K562 (cell line): ENCODE results near the gene PPP1R37. TPM values are rescaled to one million over a fixed set of nuclear protein-coding genes. Genes with fewer than 3 reads are reported as not detected.

Source experiments
- BACH1 ChIP-seq: fragments of 200-800 bp; sonication (Bioruptor generic); IDR thresholded peaks from 2 replicates; pipeline ENCODE4 v1.6.1; 2016; ENCODE audit warnings: missing genetic modification characterization, missing compliant biosample characterization
- MBD1 ChIP-seq: fragments of 250-450 bp; sonication (Bioruptor Pico); IDR thresholded peaks from 2 replicates; pipeline ENCODE4 v1.8.0; 2022; ENCODE audit warnings: inconsistent platforms
- MLLT1 ChIP-seq, 2 experiments: fragments of 450-650 bp; IDR thresholded peaks; 2 replicates each; pipeline ENCODE4 v1.6.1; 2016
- MYBL2 ChIP-seq, 2 experiments: fragments of 450-650 bp in 1 of 2; sonication (generic) in 1 of 2; formaldehyde crosslinking in 1 of 2; IDR thresholded peaks; 2 replicates each; pipeline versions ENCODE4 v1.6.1 to v1.8.1; 2017 to 2022; ENCODE audit warnings: borderline replicate concordance in 1 of 2, inconsistent platforms in 1 of 2, low read depth in 1 of 2, mild to moderate bottlenecking in 1 of 2, missing genetic modification reagents in 1 of 2, moderate library complexity in 1 of 2
- NFYB ChIP-seq: IDR thresholded peaks from 2 replicates; pipeline ENCODE4 v1.6.1; 2011; ENCODE audit warnings: mild to moderate bottlenecking, moderate library complexity; ENCODE audit not compliant: insufficient read length; ENCODE audit errors: extremely low read depth
- NR2C2 ChIP-seq, 2 experiments: fragments of 200-800 bp in 1 of 2; sonication (Bioruptor generic) in 1 of 2; sonication (generic) in 1 of 2; formaldehyde crosslinking in 1 of 2; IDR thresholded peaks; 2 replicates each; pipeline versions ENCODE4 v1.6.1 to v1.8.0; 2016 to 2022; ENCODE audit warnings: mild to moderate bottlenecking in 1 of 2, missing compliant biosample characterization in 1 of 2, missing genetic modification characterization in 1 of 2, missing genetic modification reagents in 1 of 2
- TCF7 ChIP-seq: sonication (generic); IDR thresholded peaks from 2 replicates; pipeline ENCODE4 v1.6.1; 2016; ENCODE audit warnings: antibody characterized with exemption, borderline replicate concordance
- TEAD2 ChIP-seq: fragments of 450-650 bp; IDR thresholded peaks from 2 replicates; pipeline ENCODE4 v1.6.1; 2016; ENCODE audit warnings: missing genetic modification characterization, control low read depth, missing compliant biosample characterization
- ZFX ChIP-seq: sonication (generic); formaldehyde crosslinking; IDR thresholded peaks from 2 replicates; pipeline ENCODE4 v1.8.0; 2022; ENCODE audit warnings: mild to moderate bottlenecking, missing genetic modification reagents, moderate library complexity
- ZNF124 ChIP-seq: sonication (generic); formaldehyde crosslinking; IDR thresholded peaks from 2 replicates; pipeline ENCODE4 v1.8.1; 2022; ENCODE audit warnings: missing genetic modification reagents
- ZNF239 ChIP-seq: fragments of 250-450 bp; sonication (Bioruptor Pico); IDR thresholded peaks from 2 replicates; pipeline ENCODE4 v1.4.0; 2020; ENCODE audit warnings: mild to moderate bottlenecking
- ZNF263 ChIP-seq: sonication (generic); formaldehyde crosslinking; IDR thresholded peaks from 2 replicates; pipeline ENCODE4 v1.8.0; 2022; ENCODE audit warnings: mild to moderate bottlenecking, missing genetic modification reagents, borderline replicate concordance
- ZNF76 ChIP-seq: fragments of 250-450 bp; sonication (Bioruptor Pico); IDR thresholded peaks from 2 replicates; pipeline ENCODE4 v1.4.0; 2020; ENCODE audit warnings: mild to moderate bottlenecking, moderate library complexity, borderline replicate concordance
- ZSCAN29 ChIP-seq: fragments of 450-650 bp; IDR thresholded peaks from 2 replicates; pipeline ENCODE4 v1.6.1; 2017
- polyA plus RNA-seq, 8 experiments: library from polyadenylated mRNA; depleted of rRNA in 4 of 8; stranded (reverse) in 5 of 8; unstranded in 3 of 8; fragments of >200 nt; fragmentation: Nextera tagmentation in 2 of 8; fragmentation: Illumina TruSeq in 1 of 8; extraction: Ambion mirVana in 2 of 8; extraction: Trizol in 1 of 8; gene quantifications; 2 replicates each; pipeline versions ENCODE4 v1.2.1 to v1.2.3, GENCODE V29; 2011 to 2014; ENCODE audit warnings: inconsistent platforms in 1 of 8, missing spikeins in 1 of 8
- total RNA-seq, 7 experiments: library from RNA; depleted of rRNA in 6 of 7; stranded (reverse); fragments of >200 nt in 6 of 7; fragmentation: Illumina TruSeq in 2 of 7; extraction: Trizol in 2 of 7; gene quantifications; 2 replicates each; pipeline versions ENCODE4 v1.2.1 to v1.2.3, GENCODE V29; 2011 to 2021; ENCODE audit warnings: low replicate concordance in 1 of 7
- TF ChIP-seq, protein P1 (sequence below), 3 experiments: IDR thresholded peaks in 2 of 3; conservative IDR thresholded peaks in 1 of 3; 2 replicates each; pipeline ENCODE4 v1.5.1; 2011 to 2012; ENCODE audit warnings: low read length in 3 of 3, mild to moderate bottlenecking in 3 of 3, control low read depth in 2 of 3, improper control_type of control experiment in 1 of 3, inconsistent platforms in 1 of 3, low read depth in 1 of 3, mixed read lengths in 1 of 3, moderate library complexity in 1 of 3; ENCODE audit not compliant: insufficient read depth in 2 of 3
- TF ChIP-seq, protein P2 (sequence below): fragments of 450-650 bp; formaldehyde crosslinking; IDR thresholded peaks from 2 replicates; pipeline ENCODE4 v1.4.0; 2020; ENCODE audit warnings: mild to moderate bottlenecking, mixed read lengths

The PPP1R37 gene
- total and polyA plus RNA-seq, 9 of the 15 experiments (the other 6 are each of a cell fraction or from before 2014, with no cell fraction given) = 0.04 to 20.3 (median 7.3) TPM

- TF ChIP-seq NFYB = no peak
- 0 out of 2 replicates have a peak, but pooled peaks have one; percentile 67 for TF ChIP-seq ZNF124
- no peak for TF ChIP-seq BACH1 (tag)
- TF ChIP-seq MBD1 (CRISPR knock-in tag) = peak; percentile 51; the same call in 1 of the 2 replicates
- no peak for TF ChIP-seq TEAD2 (tag)
- TF ChIP-seq NR2C2 (CRISPR knock-in tag; IDR thresholded peaks at IDR 0.05) = 0 out of 2 replicates have a peak, but pooled peaks have one; percentile 28
- TF ChIP-seq NR2C2 (tag; IDR thresholded peaks at IDR 0.05) = no peak
- peak; percentile 63 for TF ChIP-seq ZFX (CRISPR knock-in tag)
- no peak for TF ChIP-seq MYBL2 (IDR thresholded peaks at IDR 0.05; ENCODE audit: low read depth)
- 0 out of 2 replicates have a peak, but pooled peaks have one; percentile 72 for TF ChIP-seq MYBL2 (CRISPR knock-in tag; IDR thresholded peaks at IDR 0.05; ENCODE audit: borderline replicate concordance)
- no peak for TF ChIP-seq ZSCAN29
- TF ChIP-seq ZNF239 (CRISPR knock-in tag) = no peak
- TF ChIP-seq TCF7 = no peak
- TF ChIP-seq, protein P1, sequence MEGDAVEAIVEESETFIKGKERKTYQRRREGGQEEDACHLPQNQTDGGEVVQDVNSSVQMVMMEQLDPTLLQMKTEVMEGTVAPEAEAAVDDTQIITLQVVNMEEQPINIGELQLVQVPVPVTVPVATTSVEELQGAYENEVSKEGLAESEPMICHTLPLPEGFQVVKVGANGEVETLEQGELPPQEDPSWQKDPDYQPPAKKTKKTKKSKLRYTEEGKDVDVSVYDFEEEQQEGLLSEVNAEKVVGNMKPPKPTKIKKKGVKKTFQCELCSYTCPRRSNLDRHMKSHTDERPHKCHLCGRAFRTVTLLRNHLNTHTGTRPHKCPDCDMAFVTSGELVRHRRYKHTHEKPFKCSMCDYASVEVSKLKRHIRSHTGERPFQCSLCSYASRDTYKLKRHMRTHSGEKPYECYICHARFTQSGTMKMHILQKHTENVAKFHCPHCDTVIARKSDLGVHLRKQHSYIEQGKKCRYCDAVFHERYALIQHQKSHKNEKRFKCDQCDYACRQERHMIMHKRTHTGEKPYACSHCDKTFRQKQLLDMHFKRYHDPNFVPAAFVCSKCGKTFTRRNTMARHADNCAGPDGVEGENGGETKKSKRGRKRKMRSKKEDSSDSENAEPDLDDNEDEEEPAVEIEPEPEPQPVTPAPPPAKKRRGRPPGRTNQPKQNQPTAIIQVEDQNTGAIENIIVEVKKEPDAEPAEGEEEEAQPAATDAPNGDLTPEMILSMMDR (IDR thresholded peaks at IDR 0.05 in 2 of 3, conservative IDR thresholded peaks at IDR 0.05 in 1 of 3; ENCODE audit: insufficient read depth in 2 of 3, low read depth in 1 of 3, low read length in 3 of 3) = no peak
- TF ChIP-seq MLLT1 (IDR thresholded peaks at IDR 0.05) = no peak
- no peak for TF ChIP-seq ZNF76
- TF ChIP-seq, protein P2, sequence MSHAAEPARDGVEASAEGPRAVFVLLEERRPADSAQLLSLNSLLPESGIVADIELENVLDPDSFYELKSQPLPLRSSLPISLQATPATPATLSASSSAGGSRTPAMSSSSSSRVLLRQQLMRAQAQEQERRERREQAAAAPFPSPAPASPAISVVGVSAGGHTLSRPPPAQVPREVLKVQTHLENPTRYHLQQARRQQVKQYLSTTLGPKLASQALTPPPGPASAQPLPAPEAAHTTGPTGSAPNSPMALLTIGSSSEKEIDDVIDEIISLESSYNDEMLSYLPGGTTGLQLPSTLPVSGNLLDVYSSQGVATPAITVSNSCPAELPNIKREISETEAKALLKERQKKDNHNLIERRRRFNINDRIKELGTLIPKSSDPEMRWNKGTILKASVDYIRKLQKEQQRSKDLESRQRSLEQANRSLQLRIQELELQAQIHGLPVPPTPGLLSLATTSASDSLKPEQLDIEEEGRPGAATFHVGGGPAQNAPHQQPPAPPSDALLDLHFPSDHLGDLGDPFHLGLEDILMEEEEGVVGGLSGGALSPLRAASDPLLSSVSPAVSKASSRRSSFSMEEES (CRISPR knock-in tag) = no peak
- no peak; the same call in 1 of the 2 replicates for TF ChIP-seq ZNF263
Observed at GRCh38 chr19:45153339-45154063, 60.5 kb downstream of the PPP1R37 start (continued).
